Left lung (tissue), 10 donors: ENCODE data around the gene SLC41A1. TPM values are rescaled to one million over a fixed set of nuclear protein-coding genes. Genes with fewer than 3 reads are reported as not detected.

Experiments used
- ATAC-seq: fragments of 200-7000 bp; cut with Tn5 transposase; one replicate; pipeline ENCODE4 v1.9.1; 2020; ENCODE audit warnings: moderate library complexity
- DNase-seq, 4 donors: peaks; one replicate each; pipeline ENCODE4 v3.0.0-alpha.2; 2013 to 2020
- H3K27ac ChIP-seq, 2 donors: fragments of 200-600 bp; sonication (generic) in 1 of 2; one replicate each; pipeline versions ENCODE4 v1.5.0 to v1.8.0; 2020 to 2021
- H3K27me3 ChIP-seq, 2 donors: fragments of 200-600 bp; sonication (generic) in 1 of 2; one replicate each; pipeline versions ENCODE4 v1.5.0 to v1.8.0; 2020 to 2021
- H3K36me3 ChIP-seq, 2 donors: fragments of 200-600 bp; sonication (generic) in 1 of 2; one replicate each; pipeline versions ENCODE4 v1.5.0 to v1.8.0; 2020 to 2021
- H3K4me1 ChIP-seq, 2 donors: fragments of 200-600 bp; one replicate each; pipeline ENCODE4 v1.8.0; 2021
- H3K4me3 ChIP-seq, 2 donors: fragments of 200-600 bp; sonication (generic) in 1 of 2; one replicate each; pipeline versions ENCODE4 v1.5.0 to v1.8.0; 2020 to 2021; ENCODE audit warnings: mild to moderate bottlenecking in 1 of 2
- H3K9me3 ChIP-seq, 2 donors: fragments of 200-600 bp; sonication (generic) in 1 of 2; one replicate each; pipeline versions ENCODE4 v1.5.0 to v1.8.0; 2020 to 2021
- CTCF ChIP-seq, 2 donors: fragments of 200-600 bp; sonication (generic) in 1 of 2; IDR thresholded peaks; one replicate each; pipeline versions ENCODE4 v1.5.0 to v1.8.0; 2021; ENCODE audit warnings: antibody characterized with exemption in 2 of 2
- intact Hi-C, 2 donors: fragments of 100-400 bp; cut with DNase I; formaldehyde crosslinking; loops; one replicate each; pipeline versions ENCODE4 v1.11.2 to v1.14.2; 2022
- polyA plus RNA-seq, 6 donors: library from polyadenylated mRNA; unstranded; fragments of 120-200 nt; gene quantifications; one replicate each; pipeline ENCODE4 v1.2.1, GENCODE V29; 2013; ENCODE audit not compliant: insufficient read length in 6 of 6
- total RNA-seq, 2 donors: library from RNA; stranded (reverse); fragmentation: NEBNext Ultra II Directional; extraction: Animal tissue kit (Norgen Biotek cat#: 25700); gene quantifications; one replicate each; pipeline ENCODE4 v1.2.1, GENCODE V29; 2021
- donor health status: DM: no; HTN: yes; CAD: no.
- donor health status: DM: no; HTN: no; CAD: no.

SLC41A1 gene
- total and polyA plus RNA-seq, 8 donors = 29.4 to 46.8 (median 40.1) TPM

GRCh38 chr1:205763980-205764379, 49.0 kb downstream of the SLC41A1 start:
- Histone ChIP-seq H3K36me3 (peaks cover 0 to 16% of the 10 kb centered on the region in 2 donors), H3K9me3 (no peaks in the 10 kb centered on the region), H3K27ac (no peak overlapping the region), H3K27me3 (no peaks in the 10 kb centered on the region), H3K4me1 (no peaks in the 10 kb centered on the region), H3K4me3 (no peak overlapping the region)
- intact Hi-C loops = no loop called here
- ATAC-seq (no peak), DNase-seq (no peak)
- TF ChIP-seq CTCF (IDR thresholded peaks at IDR 0.05) = no peak

GRCh38 chr1:205760606-205761005, 52.4 kb downstream of the SLC41A1 start:
- H3K27ac ChIP-seq = no peak overlapping the region
- no peaks in the 10 kb centered on the region for H3K36me3 ChIP-seq
- DNase-seq = no peak
- H3K9me3 ChIP-seq = no peaks in the 10 kb centered on the region
- TF ChIP-seq CTCF (IDR thresholded peaks at IDR 0.05) = no peak
- H3K4me3 ChIP-seq = no peak overlapping the region
- intact Hi-C loops = no loop called here
- no peaks in the 10 kb centered on the region for H3K4me1 ChIP-seq
- ATAC-seq = no peak
- no peaks in the 10 kb centered on the region for H3K27me3 ChIP-seq

GRCh38 chr1:205756552-205756951, 56.4 kb downstream of the SLC41A1 start:
- ATAC-seq (no peak), DNase-seq (no peak)
- no peaks in the 10 kb centered on the region for H3K4me1 ChIP-seq
- no peaks in the 10 kb centered on the region for H3K36me3 ChIP-seq
- no peak overlapping the region for H3K27ac ChIP-seq
- H3K27me3 ChIP-seq = no peaks in the 10 kb centered on the region
- H3K9me3 ChIP-seq = no peaks in the 10 kb centered on the region
- no peak overlapping the region for H3K4me3 ChIP-seq
- TF ChIP-seq CTCF (IDR thresholded peaks at IDR 0.05) = no peak
- intact Hi-C loops = no loop called here

- Histone ChIP-seq H3K4me3 (no peak overlapping the region), H3K27ac (no peak overlapping the region), H3K9me3 (no peaks in the 10 kb centered on the region), H3K36me3 (no peaks in the 10 kb centered on the region), H3K27me3 (no peaks in the 10 kb centered on the region), H3K4me1 (peaks cover 0 to 4% of the 10 kb centered on the region in 2 donors)
- intact Hi-C loops = no loop called here
- ATAC-seq = no peak
- DNase-seq = no peak
- TF ChIP-seq CTCF (IDR thresholded peaks at IDR 0.05) = no peak
Observed at GRCh38 chr1:205754857-205755256, 58.1 kb downstream of the SLC41A1 start.

GRCh38 chr1:205751036-205751651, 61.9 kb downstream of the SLC41A1 start:
- no peak for DNase-seq
- no peak for TF ChIP-seq CTCF (IDR thresholded peaks at IDR 0.05)
- peaks cover 16 to 26% of the 10 kb centered on the region in 2 donors for H3K4me1 ChIP-seq
- no peak overlapping the region for H3K27ac ChIP-seq
- no peaks in the 10 kb centered on the region for H3K36me3 ChIP-seq
- intact Hi-C loops = no loop called here
- ATAC-seq = no peak
- H3K4me3 ChIP-seq = no peak overlapping the region
- no peaks in the 10 kb centered on the region for H3K27me3 ChIP-seq
- H3K9me3 ChIP-seq = no peaks in the 10 kb centered on the region
